Endothelial cell of umbilical vein (primary cell): Measurements from ENCODE around the gene FSD2.

Experiments
- CTCF ChIP-seq, 2 donors: IDR thresholded peaks; 1 replicate in 1 of 2; 2 replicates in 1 of 2; pipeline ENCODE4 v1.5.1; 2011; ENCODE audit warnings: low read length in 2 of 2, mild to moderate bottlenecking in 2 of 2, moderate library complexity in 2 of 2, control low read depth in 1 of 2, inconsistent platforms in 1 of 2, low read depth in 1 of 2; ENCODE audit not compliant: insufficient read depth in 1 of 2; ENCODE audit errors: extremely low read depth in 1 of 2
- EZH2 ChIP-seq: IDR thresholded peaks from 2 replicates; pipeline ENCODE4 v1.6.1; 2012; ENCODE audit warnings: borderline replicate concordance, low read depth, mild to moderate bottlenecking, moderate library complexity, low read length, inconsistent platforms; ENCODE audit not compliant: severe bottlenecking
- GATA2 ChIP-seq: IDR thresholded peaks from 2 replicates; pipeline ENCODE4 v1.7.0; 2011; ENCODE audit warnings: low read depth, mild to moderate bottlenecking, moderate library complexity, mixed read lengths, low read length; ENCODE audit not compliant: insufficient read length, insufficient read depth
- MAX ChIP-seq: IDR thresholded peaks from 2 replicates; pipeline ENCODE4 v1.6.1; 2011; ENCODE audit not compliant: insufficient read depth, insufficient read length
- POLR2A ChIP-seq: IDR thresholded peaks from 2 replicates; pipeline ENCODE4 v1.6.1; 2012; ENCODE audit warnings: low read depth, mild to moderate bottlenecking, control low read depth, low read length
- POLR2AphosphoS5 ChIP-seq: IDR thresholded peaks from 2 replicates; pipeline ENCODE4 v1.6.1; 2012; ENCODE audit warnings: low read depth, mild to moderate bottlenecking, control low read depth, low read length, moderate library complexity; ENCODE audit not compliant: insufficient read depth

GRCh38 chr15:82781349-82781748 lies 24.5 kb downstream of the FSD2 start:
- TF ChIP-seq CTCF (IDR thresholded peaks at IDR 0.05; ENCODE audit: extremely low read depth in 1 of 2, insufficient read depth in 1 of 2, low read depth in 1 of 2, low read length in 2 of 2) (no peak), POLR2AphosphoS5 (no peak), GATA2 (no peak), POLR2A (no peak), EZH2 (no peak), MAX (no peak)
